Sigmoid colon (tissue), 4 donors: ENCODE data around the gene PTPN2.

Experiments used
- CTCF ChIP-seq, 4 experiments: fragments of 450-650 bp in 3 of 4; fragments of 200-600 bp in 1 of 4; IDR thresholded peaks; one replicate each; pipeline ENCODE4 v1.5.1; 2016 to 2019; ENCODE audit warnings: antibody characterized with exemption in 4 of 4, mild to moderate bottlenecking in 3 of 4, moderate library complexity in 2 of 4
- EP300 ChIP-seq, 4 donors: sonication (generic); formaldehyde crosslinking; IDR thresholded peaks; one replicate each; pipeline ENCODE4 v1.6.1; 2017; ENCODE audit warnings: antibody characterized with exemption in 4 of 4
- POLR2A ChIP-seq, 2 donors: fragments of 450-650 bp; IDR thresholded peaks; one replicate each; pipeline ENCODE4 v1.6.1; 2016; ENCODE audit warnings: antibody characterized with exemption in 2 of 2, mild to moderate bottlenecking in 2 of 2, moderate library complexity in 2 of 2
- POLR2AphosphoS5 ChIP-seq, 4 donors: sonication (generic); formaldehyde crosslinking; IDR thresholded peaks; one replicate each; pipeline ENCODE4 v1.6.1; 2017; ENCODE audit warnings: antibody characterized with exemption in 4 of 4

GRCh38 chr18:12861637-12862036, 22.4 kb downstream of the PTPN2 start:
- TF ChIP-seq CTCF (IDR thresholded peaks at IDR 0.05) = no peak
- TF ChIP-seq POLR2A (IDR thresholded peaks at IDR 0.05) = no peak
- no peak for TF ChIP-seq POLR2AphosphoS5 (IDR thresholded peaks at IDR 0.05)
- TF ChIP-seq EP300 (IDR thresholded peaks at IDR 0.05) = no peak
